GM21390 (cell line): ENCODE measurements around the gene PCNP.
"Not testable (repeated sequence)": the region's sequence is repeated elsewhere in the genome, so short reads cannot be mapped to it uniquely, and the experiment has no call there.

Experiments used
- ATAC-seq: cut with Tn5 transposase; IDR thresholded peaks from one replicate; pipeline ENCODE4 v1.9.1; 2021; ENCODE audit not compliant: unreplicated experiment

The PCNP gene

GRCh38 chr3:101561630-101562328 is 12.2 kb upstream of the PCNP start, which contains the start of gene TRMT10C:
TSS of gene TRMT10C (plus strand) at chr3:101561868. CDS start at chr3:101564782, 2,914 bp downstream.
- peak; percentile 99 for ATAC-seq

DNA sequence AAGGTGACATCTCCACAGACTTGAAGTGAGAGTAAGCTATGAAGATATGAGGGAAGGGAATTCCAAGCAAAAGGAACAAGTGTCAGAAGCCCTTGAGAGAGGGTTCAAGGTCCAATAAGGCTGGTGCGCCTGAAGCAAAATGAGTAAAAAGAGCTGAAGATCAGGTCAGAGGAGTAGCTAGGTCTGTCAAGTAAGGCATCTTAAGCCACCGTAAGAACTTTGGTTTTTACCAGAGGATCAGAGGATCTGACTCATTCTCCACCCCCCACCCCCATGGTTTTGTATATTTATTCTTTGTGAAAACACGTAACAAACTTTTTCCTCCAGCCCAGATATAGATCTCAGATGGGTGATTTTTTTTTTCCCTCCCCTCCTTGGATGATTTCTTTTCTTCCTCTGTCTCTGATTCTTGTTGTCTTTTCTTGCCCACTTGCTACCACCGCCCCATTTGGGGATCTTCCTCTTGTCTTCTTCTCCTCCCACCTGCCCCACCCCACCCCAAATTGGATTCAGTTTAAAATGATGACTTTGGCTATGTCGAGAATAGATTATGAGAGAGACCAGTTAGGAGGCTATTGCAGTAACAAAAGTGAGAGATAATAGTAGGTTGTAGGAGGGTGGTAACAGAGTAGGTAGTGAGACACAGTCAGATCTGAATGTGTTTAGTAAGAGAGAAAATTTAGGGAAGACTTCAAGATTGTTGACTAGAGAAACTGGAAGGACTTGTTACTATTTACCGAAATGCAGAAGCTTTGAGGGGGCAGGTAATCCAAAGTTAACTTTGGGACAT is 6.3 kb upstream of the PCNP start:
- no peak for ATAC-seq

- no peak for ATAC-seq
These were observed 2.7 kb upstream of the PCNP start for GRCh38 chr3:101571028-101571895.

GRCh38 chr3:101574388-101575112 is 570 bp downstream of the PCNP start:
- ATAC-seq = peak; percentile 43

DNA sequence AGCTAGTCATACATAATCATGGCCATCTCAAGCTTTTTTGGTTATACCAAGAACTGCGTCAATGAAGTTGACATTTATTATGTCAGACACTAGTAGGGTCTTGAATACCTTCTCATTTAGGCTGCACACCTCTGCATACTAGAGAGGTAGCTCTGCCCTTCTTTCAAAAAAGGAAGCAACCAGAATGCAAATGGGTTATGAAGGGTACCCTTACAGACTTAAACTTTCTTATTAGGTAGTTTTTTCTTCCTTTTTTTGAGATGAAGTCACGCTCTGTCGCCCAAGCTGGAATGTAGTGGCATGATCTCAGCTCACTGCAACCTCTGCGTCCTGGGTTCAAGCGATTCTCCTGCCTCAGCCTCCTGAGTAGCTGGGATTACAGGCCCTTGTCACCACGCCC is 3.3 kb downstream of the PCNP start:
- no peak for ATAC-seq

- no peak for ATAC-seq
These were observed 14.6 kb downstream of the PCNP start for GRCh38 chr3:101588616-101589015.

GRCh38 chr3:101591071-101591470 is 17.1 kb downstream of the PCNP start:
- no peak for ATAC-seq

DNA sequence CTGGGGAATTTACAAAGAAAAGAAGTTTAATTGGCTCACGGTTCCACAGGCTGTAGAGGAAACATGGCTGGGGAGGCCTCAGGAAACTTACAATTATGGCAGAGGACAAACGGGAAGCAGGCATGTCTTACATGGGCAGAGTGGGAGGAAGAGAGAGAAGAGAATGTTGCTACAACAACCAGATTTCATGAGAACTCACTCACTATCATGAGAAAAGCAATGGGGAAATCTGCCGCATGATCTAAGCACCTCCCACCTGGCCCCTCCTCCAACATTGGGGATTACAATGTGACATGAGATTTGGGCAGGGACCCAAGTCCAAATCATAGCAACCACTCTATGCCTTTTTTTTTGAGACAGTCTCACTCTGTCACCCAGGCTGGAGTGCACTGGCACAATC is 28.8 kb downstream of the PCNP start:
- ATAC-seq = no peak

GRCh38 chr3:101603184-101603583 is 29.2 kb downstream of the PCNP start:
- no peak for ATAC-seq

- ATAC-seq = not testable (repeated sequence)
These were observed 31.4 kb downstream of the PCNP start for GRCh38 chr3:101605398-101605797.

- ATAC-seq = peak; percentile 53
These were observed 37.0 kb downstream of the PCNP start for GRCh38 chr3:101611023-101611422.

- not testable (repeated sequence) for ATAC-seq
These were observed 39.0 kb downstream of the PCNP start for GRCh38 chr3:101613014-101613413.

DNA sequence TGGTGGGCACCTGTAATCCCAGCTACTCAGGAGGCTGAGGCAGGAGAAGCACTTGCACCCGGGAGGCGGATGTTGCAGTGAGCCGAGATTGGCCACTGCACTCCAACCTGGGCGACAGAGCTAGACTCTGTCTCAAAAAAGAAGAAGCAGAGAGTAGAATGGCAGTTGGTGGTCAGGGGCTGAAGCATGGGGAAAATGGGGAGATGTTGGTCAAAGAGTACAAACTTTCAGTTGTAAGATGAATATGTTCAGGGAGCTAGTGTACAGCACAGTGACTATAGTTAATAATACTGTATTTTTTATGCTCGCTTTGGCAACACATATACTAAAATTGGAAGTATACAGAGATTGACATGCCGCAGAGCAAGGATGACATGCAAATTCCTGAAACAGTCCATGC is 41.5 kb downstream of the PCNP start:
- no peak for ATAC-seq

DNA sequence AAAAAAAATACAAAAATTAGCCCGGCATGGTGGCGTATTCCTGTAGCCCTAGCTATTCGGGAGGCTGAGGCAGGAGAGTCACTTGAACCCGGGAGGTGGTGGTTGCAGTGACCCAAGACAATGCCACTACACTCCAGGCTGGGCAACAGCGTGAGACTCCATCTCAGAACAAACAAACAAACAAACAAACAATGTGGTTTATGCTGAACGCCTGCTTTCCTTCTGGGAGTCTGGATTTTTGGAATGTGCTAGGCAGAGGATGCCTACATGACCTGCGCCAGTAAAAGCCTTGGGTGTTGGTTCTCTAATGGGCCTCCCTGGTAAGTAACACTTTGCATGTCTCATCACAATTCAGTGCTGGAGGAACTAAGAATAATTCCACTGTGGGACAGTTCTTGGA is 43.5 kb downstream of the PCNP start:
- no peak for ATAC-seq

DNA sequence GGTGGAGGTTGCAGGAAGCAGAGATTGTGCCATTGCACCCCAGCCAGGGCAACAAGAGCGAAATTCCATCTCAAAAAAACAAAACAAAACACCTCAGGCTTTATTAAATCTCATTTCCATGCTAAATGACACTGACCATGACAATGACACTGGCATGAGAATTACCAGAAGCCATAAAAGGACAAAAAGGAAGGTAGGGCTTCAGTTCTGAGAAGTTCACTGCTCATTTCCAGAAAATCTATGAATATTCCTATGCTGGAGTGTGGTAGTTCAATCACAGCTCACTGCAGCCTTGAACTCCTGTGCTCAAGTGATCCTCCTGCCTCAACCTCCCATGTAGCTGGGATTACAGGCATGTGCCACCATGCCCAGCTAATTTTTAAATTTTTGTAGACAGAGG is 44.7 kb downstream of the PCNP start:
- ATAC-seq = no peak

DNA sequence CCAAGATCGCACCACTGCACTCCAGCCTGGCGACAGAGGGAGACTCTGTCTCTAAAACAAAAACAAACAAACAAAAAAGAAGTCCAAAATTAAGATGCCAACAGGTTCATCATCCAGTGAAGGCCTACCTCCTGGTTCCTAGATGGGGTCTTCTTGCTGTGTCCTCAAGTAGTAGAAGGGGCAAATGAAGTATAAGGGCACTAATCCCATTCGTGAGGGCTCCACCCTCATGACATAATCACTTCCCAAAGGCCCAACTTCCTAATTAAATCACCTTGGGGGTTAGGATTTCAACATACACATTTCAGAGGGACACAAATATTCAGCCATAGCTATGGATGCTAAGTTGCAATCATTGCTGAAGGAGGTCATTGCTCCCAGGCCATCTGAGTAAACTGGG is 45.8 kb downstream of the PCNP start:
- ATAC-seq = no peak

DNA sequence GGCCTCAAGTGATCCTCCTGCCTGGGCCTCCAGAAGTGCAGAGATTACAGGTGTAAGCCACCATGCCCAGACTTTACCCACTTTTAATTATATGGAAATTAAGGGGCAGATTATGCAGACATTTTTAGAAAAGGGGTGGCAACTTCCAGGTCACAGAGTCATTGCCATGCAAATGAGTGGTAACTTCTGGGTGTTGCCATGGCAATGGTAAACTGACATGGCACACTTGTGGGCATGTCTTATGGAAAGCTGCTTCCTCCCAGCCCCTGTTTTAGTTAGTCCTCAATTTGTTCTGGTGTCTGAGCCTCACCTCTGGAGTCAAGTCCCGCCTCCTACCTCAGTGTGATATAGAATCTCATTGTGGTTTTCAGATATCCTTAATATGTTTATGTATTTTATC is 49.7 kb downstream of the PCNP start:
- no peak for ATAC-seq

DNA sequence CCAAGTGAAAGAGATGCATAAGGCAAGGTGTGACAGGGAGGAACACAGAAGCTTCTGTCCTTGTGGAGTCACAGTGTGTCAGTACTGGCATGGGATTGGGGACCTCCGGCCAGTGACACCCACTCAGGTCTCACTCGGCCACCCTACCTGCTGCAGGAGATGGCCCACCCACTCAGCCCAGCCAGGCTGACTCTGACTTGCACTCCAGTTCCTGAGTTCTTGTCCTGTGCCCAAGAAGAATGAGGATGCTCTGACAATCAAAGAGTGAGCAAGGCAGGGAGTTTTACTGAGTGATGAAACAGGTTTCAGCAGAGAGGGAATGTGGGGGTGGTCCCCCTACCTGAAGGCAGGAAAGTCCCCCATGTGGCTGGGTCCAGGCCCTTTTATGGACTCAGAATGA is 50.9 kb downstream of the PCNP start:
- ATAC-seq = no peak

DNA sequence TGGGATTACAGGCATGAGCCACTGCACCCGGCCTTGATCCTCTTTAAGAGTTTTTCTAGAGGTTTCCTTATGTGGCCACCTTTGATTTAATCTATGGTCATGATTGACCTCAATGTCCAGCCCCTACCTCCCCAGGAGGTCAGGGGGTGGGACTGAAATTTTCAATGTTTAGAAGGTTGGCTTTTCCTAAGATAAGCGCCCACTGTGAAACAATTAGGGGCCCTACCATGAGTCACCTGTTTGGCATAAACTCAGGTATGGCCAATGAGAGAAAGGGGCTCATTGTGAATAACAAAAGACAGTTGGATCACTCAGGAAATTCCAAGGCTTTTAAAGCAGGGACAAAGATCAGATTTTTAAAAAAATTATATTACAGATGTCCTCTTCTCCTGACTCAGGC is 51.9 kb downstream of the PCNP start:
- no peak for ATAC-seq

GRCh38 chr3:101629219-101629618 is 55.2 kb downstream of the PCNP start:
- ATAC-seq = no peak
